NT2/D1 (cell line): Measurements from ENCODE around the gene JAK3.

Experiments
- DNase-seq: peaks from one replicate; pipeline ENCODE4 v3.0.0-alpha.2; 2011; ENCODE audit warnings: low read depth, low spot score
- H3K27me3 ChIP-seq: 2 replicates; pipeline ENCODE4 v1.6.0; 2011; ENCODE audit warnings: mild to moderate bottlenecking; ENCODE audit not compliant: insufficient read length, insufficient read depth
- H3K36me3 ChIP-seq: 2 replicates; pipeline ENCODE4 v1.6.1; 2011; ENCODE audit warnings: mild to moderate bottlenecking, low read length, mixed read lengths; ENCODE audit not compliant: insufficient read depth, insufficient read length
- H3K4me1 ChIP-seq: 2 replicates; pipeline ENCODE4 v1.5.1; 2011; ENCODE audit not compliant: insufficient read depth, insufficient read length
- H3K4me3 ChIP-seq: 2 replicates; pipeline ENCODE4 v1.5.1; 2011; ENCODE audit warnings: low read depth; ENCODE audit not compliant: insufficient read length
- H3K9ac ChIP-seq: 2 replicates; pipeline ENCODE4 v1.6.0; 2011; ENCODE audit warnings: low read depth; ENCODE audit not compliant: insufficient read length
- H3K9me3 ChIP-seq: 2 replicates; pipeline ENCODE4 v1.5.1; 2011; ENCODE audit warnings: mild to moderate bottlenecking, low read length; ENCODE audit not compliant: insufficient read depth
- SUZ12 ChIP-seq: IDR thresholded peaks from 2 replicates; pipeline ENCODE4 v1.6.1; 2011; ENCODE audit not compliant: insufficient read length, insufficient read depth; ENCODE audit errors: extremely low read depth
- YY1 ChIP-seq: IDR thresholded peaks from 2 replicates; pipeline ENCODE4 v1.6.1; 2011; ENCODE audit not compliant: insufficient read length, insufficient read depth
- ZNF274 ChIP-seq: IDR thresholded peaks from 2 replicates; pipeline ENCODE4 v1.6.1; 2011; ENCODE audit warnings: mild to moderate bottlenecking, low read depth, low read length

The JAK3 gene

DNA sequence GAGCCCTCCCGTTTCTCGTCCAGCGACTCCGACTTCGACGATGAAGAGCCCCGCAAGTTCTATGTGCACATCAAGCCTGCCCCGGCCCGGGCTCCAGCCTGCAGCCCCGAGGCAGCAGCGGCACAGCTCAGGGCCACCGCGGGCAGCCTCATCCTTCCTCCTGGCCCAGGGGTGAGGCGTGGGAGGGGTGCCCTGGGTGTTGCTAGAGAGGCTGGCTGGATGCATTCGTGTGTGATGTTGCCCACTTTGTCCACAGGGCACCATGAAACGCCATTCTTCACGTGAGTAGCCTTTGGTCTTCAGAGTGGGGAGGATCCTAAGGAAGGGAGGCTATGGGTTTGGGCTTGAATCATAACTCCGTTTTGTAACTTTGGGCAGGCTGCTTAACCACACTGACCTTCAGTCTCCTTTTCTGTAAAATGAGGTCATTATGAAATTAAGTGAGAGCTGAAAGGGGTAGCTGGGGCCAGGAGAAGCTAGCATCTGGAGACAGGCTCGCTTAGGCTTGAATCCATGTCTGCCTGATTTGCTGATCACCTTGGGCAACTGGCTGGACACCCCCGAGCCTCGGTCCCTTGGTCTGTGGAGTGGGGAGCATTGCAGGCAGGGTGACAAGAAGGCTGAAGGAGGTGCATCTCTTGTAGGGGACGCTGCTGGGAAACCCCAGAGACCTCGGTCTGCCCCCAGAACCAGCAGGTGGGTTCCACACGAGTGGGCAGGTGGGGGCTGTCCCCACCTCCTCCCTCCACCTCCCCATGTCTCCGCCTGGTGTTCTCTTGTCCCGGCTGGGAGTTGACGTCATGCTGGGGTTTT, 71.6 kb downstream of the JAK3 start:
- Histone ChIP-seq H3K36me3 (no peaks in the 10 kb centered on the region), H3K27me3 (no peaks in the 10 kb centered on the region)

DNA sequence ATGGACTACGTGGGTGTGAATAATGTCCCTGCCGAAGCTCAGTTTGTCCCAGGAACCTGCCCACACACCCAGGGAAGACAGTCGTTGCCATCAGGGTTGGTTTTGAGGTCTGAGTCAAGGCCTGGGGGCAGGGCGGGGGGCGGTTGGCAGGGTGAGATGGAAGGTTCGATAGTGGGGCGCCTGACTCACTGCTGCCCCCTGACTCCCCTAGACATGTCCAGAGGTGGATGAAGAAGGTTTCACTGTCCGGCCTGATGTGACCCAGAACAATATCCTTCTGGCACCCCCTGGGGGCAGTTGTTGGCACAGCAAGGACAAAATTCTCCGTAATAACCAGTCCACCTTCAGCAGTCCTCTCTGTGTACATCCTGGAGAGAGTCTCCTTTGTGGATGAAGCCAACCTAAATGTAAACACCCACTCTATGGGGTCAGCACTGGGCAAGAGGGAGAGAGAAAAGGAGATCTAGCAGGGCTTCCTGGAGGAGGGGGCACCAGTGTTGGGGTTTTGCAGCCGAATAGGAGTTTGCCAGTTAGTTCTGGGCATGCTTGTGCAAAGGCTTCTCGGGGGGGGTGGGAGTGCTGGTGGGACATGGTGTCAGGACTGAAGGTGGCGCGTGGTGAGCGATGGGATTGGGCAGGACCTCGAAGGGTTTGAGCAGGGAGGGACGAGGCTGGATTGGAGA, 72.4 kb downstream of the JAK3 start:
- no peak for DNase-seq

More for the DNA sequence above, 71.6 kb downstream of the JAK3 start:
- H3K4me3 ChIP-seq: no peak overlapping the region
- H3K9ac ChIP-seq: no peak overlapping the region
- H3K4me1 ChIP-seq: peaks cover 13% of the 10 kb centered on the region
- no peak for DNase-seq
- no peaks in the 10 kb centered on the region for H3K9me3 ChIP-seq
- no peak for TF ChIP-seq ZNF274
- TF ChIP-seq YY1: no peak
- no peak for TF ChIP-seq SUZ12

More for the DNA sequence above, 72.4 kb downstream of the JAK3 start:
- no peak overlapping the region for H3K9ac ChIP-seq
- no peak overlapping the region for H3K4me3 ChIP-seq
- no peaks in the 10 kb centered on the region for H3K27me3 ChIP-seq
- TF ChIP-seq SUZ12: no peak
- no peak for TF ChIP-seq YY1
- no peak for TF ChIP-seq ZNF274
- H3K9me3 ChIP-seq: no peaks in the 10 kb centered on the region
- peaks cover 11% of the 10 kb centered on the region for H3K4me1 ChIP-seq
- no peaks in the 10 kb centered on the region for H3K36me3 ChIP-seq
